ENCODE results near the gene PPP1R12A.

Gene PPP1R12A

DNA sequence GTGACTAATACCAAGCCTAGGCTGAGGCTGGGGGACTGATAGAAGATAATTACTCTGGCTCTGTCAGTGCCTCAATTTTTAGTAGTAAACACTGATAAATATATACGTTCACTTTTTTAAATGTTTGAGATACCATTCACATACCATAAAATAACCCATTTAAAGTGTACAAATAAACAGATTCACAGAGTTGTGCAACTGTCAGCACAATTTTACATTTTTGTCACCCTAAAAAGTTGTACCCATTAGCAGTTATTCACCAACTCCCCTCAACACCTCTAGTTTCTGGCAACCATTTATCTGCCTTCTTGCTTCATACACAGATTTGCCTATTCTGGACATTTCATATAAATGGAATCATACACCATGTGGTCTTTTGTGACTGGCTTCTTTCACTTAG lies 15.1 kb downstream of the PPP1R12A start:
- no peak overlapping the region for H3K4me3 ChIP-seq
- H3K27me3 ChIP-seq: no peaks in the 10 kb centered on the region
- TF ChIP-seq, protein P1, sequence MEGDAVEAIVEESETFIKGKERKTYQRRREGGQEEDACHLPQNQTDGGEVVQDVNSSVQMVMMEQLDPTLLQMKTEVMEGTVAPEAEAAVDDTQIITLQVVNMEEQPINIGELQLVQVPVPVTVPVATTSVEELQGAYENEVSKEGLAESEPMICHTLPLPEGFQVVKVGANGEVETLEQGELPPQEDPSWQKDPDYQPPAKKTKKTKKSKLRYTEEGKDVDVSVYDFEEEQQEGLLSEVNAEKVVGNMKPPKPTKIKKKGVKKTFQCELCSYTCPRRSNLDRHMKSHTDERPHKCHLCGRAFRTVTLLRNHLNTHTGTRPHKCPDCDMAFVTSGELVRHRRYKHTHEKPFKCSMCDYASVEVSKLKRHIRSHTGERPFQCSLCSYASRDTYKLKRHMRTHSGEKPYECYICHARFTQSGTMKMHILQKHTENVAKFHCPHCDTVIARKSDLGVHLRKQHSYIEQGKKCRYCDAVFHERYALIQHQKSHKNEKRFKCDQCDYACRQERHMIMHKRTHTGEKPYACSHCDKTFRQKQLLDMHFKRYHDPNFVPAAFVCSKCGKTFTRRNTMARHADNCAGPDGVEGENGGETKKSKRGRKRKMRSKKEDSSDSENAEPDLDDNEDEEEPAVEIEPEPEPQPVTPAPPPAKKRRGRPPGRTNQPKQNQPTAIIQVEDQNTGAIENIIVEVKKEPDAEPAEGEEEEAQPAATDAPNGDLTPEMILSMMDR (IDR thresholded peaks at IDR 0.05): no peak
- intact Hi-C loops (cut with DNase I; ENCODE audit: low total_unique reads): no loop called here
- H3K4me1 ChIP-seq: peaks cover 0 to 98% (median 31%) of the 10 kb centered on the region in 4 donors
- H3K27ac ChIP-seq: no peak overlapping the region
- no peaks in the 10 kb centered on the region for H3K36me3 ChIP-seq
- H3K9me3 ChIP-seq: no peaks in the 10 kb centered on the region
- no peak for DNase-seq

DNA sequence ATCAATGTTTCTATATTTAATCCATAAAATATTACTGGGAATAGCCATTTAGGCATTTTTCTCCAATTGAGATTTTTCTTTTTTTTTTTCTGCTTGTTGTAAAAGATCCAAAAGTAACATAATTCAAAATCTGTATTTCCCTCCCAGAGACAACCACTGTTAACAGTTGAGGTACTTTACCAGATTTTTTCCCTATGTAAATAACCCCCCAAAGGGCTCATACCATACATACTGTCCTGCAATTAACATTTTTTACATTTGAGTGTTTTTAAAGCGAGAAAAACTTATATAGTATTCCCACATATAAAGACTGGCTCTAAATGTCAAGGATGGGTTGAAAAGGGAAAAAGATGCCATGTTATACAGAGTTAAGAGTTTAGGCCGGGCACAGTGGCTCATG lies 18.1 kb downstream of the PPP1R12A start:
- TF ChIP-seq, protein P1 (IDR thresholded peaks at IDR 0.05): no peak
- Histone ChIP-seq H3K36me3 (no peaks in the 10 kb centered on the region), H3K4me3 (no peak overlapping the region), H3K27me3 (no peaks in the 10 kb centered on the region), H3K4me1 (peaks cover 0 to 99% (median 31%) of the 10 kb centered on the region in 4 donors), H3K9me3 (no peaks in the 10 kb centered on the region), H3K27ac (peak overlapping the region in 1 of 2 donors; percentile 44)
- no peak for DNase-seq
- intact Hi-C loops (cut with DNase I; ENCODE audit: low total_unique reads): no loop called here

DNA sequence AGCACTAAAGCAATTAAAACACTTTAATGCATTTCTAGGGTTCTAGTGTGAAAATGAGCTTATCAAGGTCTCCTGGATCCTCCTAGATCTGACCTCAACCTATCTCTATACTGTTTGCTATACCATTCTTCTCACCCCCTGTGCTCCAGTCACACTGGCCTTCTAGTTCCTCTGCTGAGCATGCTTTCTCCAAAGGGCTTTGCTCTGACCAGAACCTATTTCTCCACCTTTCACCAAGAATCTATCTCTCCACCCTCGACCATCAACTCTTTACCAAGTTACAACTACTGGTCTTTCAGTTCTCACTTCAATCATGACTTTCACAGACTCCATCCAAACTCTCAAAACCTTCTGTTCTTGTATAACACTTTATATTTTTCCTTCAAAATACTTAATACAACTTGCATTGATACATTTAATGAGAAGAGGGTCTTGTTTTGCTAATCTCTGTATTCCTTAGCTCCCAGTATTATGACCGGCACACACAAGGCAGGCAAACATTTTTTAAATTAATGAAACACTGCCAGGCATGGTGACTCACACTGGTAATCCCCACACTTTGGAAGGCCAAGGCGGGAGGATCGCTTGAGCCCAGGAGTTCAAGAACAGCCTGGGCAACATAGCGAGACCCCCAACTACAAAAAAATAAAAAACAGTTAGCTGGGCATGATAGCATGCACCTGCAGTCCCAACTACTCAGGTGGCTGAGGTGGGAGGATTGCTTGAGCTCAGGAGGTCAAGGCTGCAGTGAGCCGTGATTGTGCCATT lies 22.8 kb downstream of the PPP1R12A start:
- Histone ChIP-seq H3K9me3 (no peaks in the 10 kb centered on the region), H3K27ac (peak overlapping the region; percentile 49 to 54), H3K4me3 (no peak overlapping the region), H3K27me3 (no peaks in the 10 kb centered on the region), H3K36me3 (no peaks in the 10 kb centered on the region), H3K4me1 (peaks cover 0 to 99% (median 29%) of the 10 kb centered on the region in 4 donors)
- DNase-seq: no peak
- TF ChIP-seq, protein P1 (IDR thresholded peaks at IDR 0.05): no peak
- intact Hi-C loops (cut with DNase I; ENCODE audit: low total_unique reads): no loop called here

DNA sequence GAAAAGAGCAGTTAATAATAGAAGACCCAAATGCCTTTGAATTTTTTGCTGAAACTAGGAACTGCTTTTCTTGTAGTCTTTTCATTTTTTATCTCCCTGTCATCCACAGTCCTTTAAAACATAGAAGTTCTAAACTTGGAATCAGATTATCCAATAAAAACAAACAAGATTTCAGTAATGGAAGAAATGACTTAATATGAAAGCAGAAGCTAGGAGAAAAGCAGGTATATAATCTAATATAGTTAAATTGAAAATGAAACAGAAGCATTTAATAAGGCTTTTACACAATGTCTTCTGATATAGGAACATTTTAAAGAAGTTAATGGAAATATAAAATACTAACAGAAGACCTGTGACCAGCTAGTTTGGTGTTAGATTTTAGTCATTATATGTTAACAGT lies 26.5 kb downstream of the PPP1R12A start:
- H3K4me3 ChIP-seq: no peak overlapping the region
- H3K9me3 ChIP-seq: no peaks in the 10 kb centered on the region
- TF ChIP-seq, protein P1 (IDR thresholded peaks at IDR 0.05): no peak
- peak overlapping the region; percentile 63 to 68 for H3K27ac ChIP-seq
- no peaks in the 10 kb centered on the region for H3K27me3 ChIP-seq
- H3K36me3 ChIP-seq: no peaks in the 10 kb centered on the region
- intact Hi-C loops (cut with DNase I; ENCODE audit: low total_unique reads): no loop called here
- DNase-seq: no peak
- peaks cover 0 to 90% (median 33%) of the 10 kb centered on the region in 4 donors for H3K4me1 ChIP-seq

DNA sequence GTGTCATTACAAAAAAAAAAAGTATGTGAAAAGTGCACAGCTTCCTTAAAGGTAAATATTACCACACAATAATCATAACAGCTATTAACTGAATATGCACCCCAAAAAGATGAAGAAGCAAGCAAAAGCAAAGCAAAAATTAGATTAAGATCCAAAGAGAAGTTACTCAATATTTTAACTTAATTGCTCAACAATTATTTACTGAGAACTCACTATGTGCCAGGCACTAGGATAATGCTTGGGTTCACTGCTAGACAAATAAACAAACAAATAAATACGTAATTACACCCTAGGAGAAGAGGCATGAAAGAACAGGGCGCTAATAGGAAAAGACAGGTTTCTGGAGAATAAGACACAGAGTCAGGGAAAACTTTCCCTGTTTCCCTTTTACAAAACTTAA lies 33.4 kb downstream of the PPP1R12A start:
- Histone ChIP-seq H3K4me3 (no peak overlapping the region), H3K27me3 (no peaks in the 10 kb centered on the region), H3K27ac (peak overlapping the region; percentile 42 to 47), H3K4me1 (peaks cover 0 to 90% (median 56%) of the 10 kb centered on the region in 4 donors), H3K9me3 (no peaks in the 10 kb centered on the region), H3K36me3 (no peaks in the 10 kb centered on the region)
- DNase-seq: no peak
- intact Hi-C loops (cut with DNase I; ENCODE audit: low total_unique reads): no loop called here
- TF ChIP-seq, protein P1 (IDR thresholded peaks at IDR 0.05): no peak

All from tibial artery (tissue), 4 donors.